Muscle layer of colon (tissue), 2 donors: ENCODE measurements around the gene FLAD1.

Experiments used
- H3K27ac ChIP-seq: one replicate; pipeline ENCODE4 v1.7.0; 2013; ENCODE audit warnings: low read depth, mild to moderate bottlenecking, low read length, moderate library complexity
- H3K27me3 ChIP-seq, 2 donors: one replicate each; pipeline ENCODE4 v1.7.0; 2013; ENCODE audit warnings: low read length in 2 of 2, mild to moderate bottlenecking in 2 of 2; ENCODE audit not compliant: insufficient read depth in 2 of 2, control insufficient read depth in 1 of 2
- H3K36me3 ChIP-seq: one replicate; pipeline ENCODE4 v1.7.0; 2013; ENCODE audit warnings: mild to moderate bottlenecking, low read length; ENCODE audit not compliant: insufficient read depth
- H3K4me1 ChIP-seq: one replicate; pipeline ENCODE4 v1.7.0; 2013; ENCODE audit warnings: mild to moderate bottlenecking, low read length; ENCODE audit not compliant: insufficient read depth
- H3K4me3 ChIP-seq, 2 donors: one replicate each; pipeline ENCODE4 v1.7.0; 2013; ENCODE audit warnings: low read length in 2 of 2, low read depth in 1 of 2, mild to moderate bottlenecking in 1 of 2, moderate library complexity in 1 of 2
- H3K9ac ChIP-seq: one replicate; pipeline ENCODE4 v1.7.0; 2013; ENCODE audit warnings: low read length
- H3K9me3 ChIP-seq: one replicate; pipeline ENCODE4 v1.7.0; 2013; ENCODE audit warnings: mild to moderate bottlenecking, low read length
- donor health status: abdominal sarcoma.
- donor health status: Adenocarcinoma of cecum.

Gene FLAD1

GRCh38 chr1:154962156-154962749 lies 20.9 kb upstream of the FLAD1 start:
- H3K4me1 ChIP-seq = peaks cover 23% of the 10 kb centered on the region
- H3K27me3 ChIP-seq = no peaks in the 10 kb centered on the region
- peak overlapping the region; percentile 80 for H3K27ac ChIP-seq
- peak overlapping the region; percentile 63 to 67 for H3K4me3 ChIP-seq
- H3K9ac ChIP-seq = peak overlapping the region; percentile 63
- peaks cover 64% of the 10 kb centered on the region for H3K36me3 ChIP-seq
- no peaks in the 10 kb centered on the region for H3K9me3 ChIP-seq

- Histone ChIP-seq H3K9me3 (no peaks in the 10 kb centered on the region), H3K9ac (peak overlapping the region; percentile 63), H3K4me3 (peak overlapping the region in 1 of 2 donors; percentile 63), H3K36me3 (peaks cover 68% of the 10 kb centered on the region), H3K27ac (peak overlapping the region; percentile 80), H3K4me1 (peaks cover 21% of the 10 kb centered on the region), H3K27me3 (no peaks in the 10 kb centered on the region)
These were observed 20.3 kb upstream of the FLAD1 start for GRCh38 chr1:154962795-154963330.

- Histone ChIP-seq H3K9ac (no peak overlapping the region), H3K36me3 (peaks cover 68% of the 10 kb centered on the region), H3K27me3 (no peaks in the 10 kb centered on the region), H3K4me3 (no peak overlapping the region), H3K4me1 (peaks cover 23% of the 10 kb centered on the region), H3K9me3 (no peaks in the 10 kb centered on the region), H3K27ac (no peak overlapping the region)
These were observed 19.5 kb upstream of the FLAD1 start for GRCh38 chr1:154963643-154964042.

- Histone ChIP-seq H3K4me1 (peaks cover 30% of the 10 kb centered on the region), H3K9me3 (no peaks in the 10 kb centered on the region), H3K9ac (no peak overlapping the region), H3K4me3 (no peak overlapping the region), H3K27me3 (no peaks in the 10 kb centered on the region), H3K36me3 (peaks cover 63% of the 10 kb centered on the region), H3K27ac (no peak overlapping the region)
These were observed 18.8 kb upstream of the FLAD1 start for GRCh38 chr1:154964359-154964758.

- H3K36me3 ChIP-seq = peaks cover 59% of the 10 kb centered on the region
- H3K27ac ChIP-seq = no peak overlapping the region
- no peak overlapping the region for H3K9ac ChIP-seq
- peaks cover 36% of the 10 kb centered on the region for H3K4me1 ChIP-seq
- H3K9me3 ChIP-seq = no peaks in the 10 kb centered on the region
- H3K4me3 ChIP-seq = no peak overlapping the region
- H3K27me3 ChIP-seq = no peaks in the 10 kb centered on the region
These were observed 17.0 kb upstream of the FLAD1 start for GRCh38 chr1:154966111-154966510.

GRCh38 chr1:154967331-154967950 lies 15.7 kb upstream of the FLAD1 start:
- Histone ChIP-seq H3K9ac (no peak overlapping the region), H3K4me1 (peaks cover 45% of the 10 kb centered on the region), H3K4me3 (no peak overlapping the region), H3K9me3 (no peaks in the 10 kb centered on the region), H3K36me3 (peaks cover 59% of the 10 kb centered on the region), H3K27ac (peak overlapping the region; percentile 23), H3K27me3 (no peaks in the 10 kb centered on the region)

GRCh38 chr1:154968731-154969130 lies 14.4 kb upstream of the FLAD1 start:
- peak overlapping the region; percentile 49 for H3K9ac ChIP-seq
- H3K4me3 ChIP-seq = no peak overlapping the region
- H3K27me3 ChIP-seq = no peaks in the 10 kb centered on the region
- peaks cover 43% of the 10 kb centered on the region for H3K4me1 ChIP-seq
- peaks cover 50% of the 10 kb centered on the region for H3K36me3 ChIP-seq
- H3K9me3 ChIP-seq = no peaks in the 10 kb centered on the region
- no peak overlapping the region for H3K27ac ChIP-seq

- Histone ChIP-seq H3K9ac (peak overlapping the region; percentile 49), H3K4me1 (peaks cover 43% of the 10 kb centered on the region), H3K4me3 (peak overlapping the region; percentile 0 to 65), H3K27me3 (no peaks in the 10 kb centered on the region), H3K27ac (peak overlapping the region; percentile 87), H3K36me3 (peaks cover 45% of the 10 kb centered on the region), H3K9me3 (no peaks in the 10 kb centered on the region)
These were observed 13.9 kb upstream of the FLAD1 start for GRCh38 chr1:154969246-154969645.

GRCh38 chr1:154969860-154970452 lies 13.2 kb upstream of the FLAD1 start:
- H3K4me1 ChIP-seq = peaks cover 43% of the 10 kb centered on the region
- H3K9me3 ChIP-seq = no peaks in the 10 kb centered on the region
- peak overlapping the region; percentile 49 for H3K9ac ChIP-seq
- H3K27ac ChIP-seq = peak overlapping the region; percentile 87
- peaks cover 38% of the 10 kb centered on the region for H3K36me3 ChIP-seq
- H3K27me3 ChIP-seq = no peaks in the 10 kb centered on the region
- peak overlapping the region; percentile 55 to 65 for H3K4me3 ChIP-seq

GRCh38 chr1:154970631-154971340 lies 12.4 kb upstream of the FLAD1 start, which contains the start of gene SHC1:
Gene SHC1, minus strand, starts transcription at chr1:154970747. Its CDS starts 221 bp downstream, at chr1:154970526.
- H3K9ac ChIP-seq = peak within 1 kb of the TSS; percentile 49
- H3K9me3 ChIP-seq = no peaks in the 10 kb centered on the region
- H3K27me3 ChIP-seq = no peaks in the 10 kb centered on the region
- peak within 1 kb of the TSS; percentile 55 to 65 for H3K4me3 ChIP-seq
- peaks cover 31% of the 10 kb centered on the region for H3K36me3 ChIP-seq
- peaks cover 43% of the 10 kb centered on the region for H3K4me1 ChIP-seq
- H3K27ac ChIP-seq = peak within 1 kb of the TSS; percentile 87

- Histone ChIP-seq H3K36me3 (peaks cover 24% of the 10 kb centered on the region), H3K9ac (peak overlapping the region; percentile 49), H3K27me3 (no peaks in the 10 kb centered on the region), H3K27ac (peak overlapping the region; percentile 87), H3K4me1 (peaks cover 50% of the 10 kb centered on the region), H3K4me3 (peak overlapping the region in 1 of 2 donors; percentile 65), H3K9me3 (no peaks in the 10 kb centered on the region)
These were observed 11.7 kb upstream of the FLAD1 start for GRCh38 chr1:154971341-154971998.
